ENCODE results near the gene SLC38A11.

SLC38A11 gene

DNA sequence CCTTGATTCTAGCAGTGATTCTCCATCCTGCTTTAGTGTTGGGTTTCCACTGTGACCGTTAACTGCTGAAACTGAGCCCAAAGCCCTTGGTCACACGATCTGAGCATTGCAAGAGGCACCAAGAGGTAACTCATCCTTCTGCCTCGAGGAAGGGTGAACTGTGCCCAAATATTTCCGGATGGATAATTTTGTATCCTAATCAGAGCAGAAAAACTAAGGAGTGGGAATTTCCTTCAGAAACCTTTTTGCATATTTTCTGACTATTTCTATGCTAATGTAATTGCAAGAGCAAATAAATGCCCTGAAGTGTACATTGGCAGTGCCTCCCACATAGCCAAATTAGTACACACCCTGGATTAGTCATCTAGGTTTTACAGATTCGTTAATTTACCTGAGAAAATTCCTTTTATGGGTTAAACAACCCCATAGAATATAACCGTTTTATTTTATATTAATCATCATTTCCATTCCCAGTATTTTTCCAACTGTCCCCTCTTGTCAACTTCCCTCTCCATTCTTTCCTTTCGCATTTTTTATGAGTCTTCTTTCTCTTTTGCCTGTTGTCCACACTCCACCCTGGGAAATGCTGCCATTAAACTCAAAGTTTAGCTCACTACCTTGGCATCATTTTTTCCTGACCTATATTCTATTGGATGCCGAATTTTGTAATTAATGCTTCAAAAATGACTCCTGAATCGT, 82.0 kb downstream of the SLC38A11 start:
- Histone ChIP-seq H4K20me1 (ENCODE audit: insufficient read depth, low read length) (no peaks in the 10 kb centered on the region), H3F3A (ENCODE audit: insufficient read depth, low read length) (no peaks in the 10 kb centered on the region), H2AFZ (ENCODE audit: low read length) (no peak overlapping the region), H3K27me3 (ENCODE audit: insufficient read depth, low read length) (no peaks in the 10 kb centered on the region), H3K4me1 (ENCODE audit: insufficient read depth, low read length, severe bottlenecking) (no peaks in the 10 kb centered on the region), H3K9me2 (ENCODE audit: low read depth, low read length) (no peaks in the 10 kb centered on the region), H3K9ac (ENCODE audit: low read length) (no peak overlapping the region), H3K4me2 (ENCODE audit: low read length) (no peak overlapping the region), H3K27ac (ENCODE audit: low read depth, low read length, poor library complexity, severe bottlenecking) (no peak overlapping the region), H3K9me3 (ENCODE audit: low read length) (no peaks in the 10 kb centered on the region), H3K79me2 (ENCODE audit: insufficient read depth, low read length) (no peaks in the 10 kb centered on the region), H3K4me3 (ENCODE audit: low read depth, low read length, poor library complexity, severe bottlenecking) (no peak overlapping the region), H3K36me3 (ENCODE audit: insufficient read depth, low read length) (no peaks in the 10 kb centered on the region)
- TF ChIP-seq, protein P1, sequence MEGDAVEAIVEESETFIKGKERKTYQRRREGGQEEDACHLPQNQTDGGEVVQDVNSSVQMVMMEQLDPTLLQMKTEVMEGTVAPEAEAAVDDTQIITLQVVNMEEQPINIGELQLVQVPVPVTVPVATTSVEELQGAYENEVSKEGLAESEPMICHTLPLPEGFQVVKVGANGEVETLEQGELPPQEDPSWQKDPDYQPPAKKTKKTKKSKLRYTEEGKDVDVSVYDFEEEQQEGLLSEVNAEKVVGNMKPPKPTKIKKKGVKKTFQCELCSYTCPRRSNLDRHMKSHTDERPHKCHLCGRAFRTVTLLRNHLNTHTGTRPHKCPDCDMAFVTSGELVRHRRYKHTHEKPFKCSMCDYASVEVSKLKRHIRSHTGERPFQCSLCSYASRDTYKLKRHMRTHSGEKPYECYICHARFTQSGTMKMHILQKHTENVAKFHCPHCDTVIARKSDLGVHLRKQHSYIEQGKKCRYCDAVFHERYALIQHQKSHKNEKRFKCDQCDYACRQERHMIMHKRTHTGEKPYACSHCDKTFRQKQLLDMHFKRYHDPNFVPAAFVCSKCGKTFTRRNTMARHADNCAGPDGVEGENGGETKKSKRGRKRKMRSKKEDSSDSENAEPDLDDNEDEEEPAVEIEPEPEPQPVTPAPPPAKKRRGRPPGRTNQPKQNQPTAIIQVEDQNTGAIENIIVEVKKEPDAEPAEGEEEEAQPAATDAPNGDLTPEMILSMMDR (IDR thresholded peaks at IDR 0.05; ENCODE audit: low read length), result no peak
- no peak for TF ChIP-seq EZH2 (IDR thresholded peaks at IDR 0.05; ENCODE audit: borderline replicate concordance, low read length)

DNA sequence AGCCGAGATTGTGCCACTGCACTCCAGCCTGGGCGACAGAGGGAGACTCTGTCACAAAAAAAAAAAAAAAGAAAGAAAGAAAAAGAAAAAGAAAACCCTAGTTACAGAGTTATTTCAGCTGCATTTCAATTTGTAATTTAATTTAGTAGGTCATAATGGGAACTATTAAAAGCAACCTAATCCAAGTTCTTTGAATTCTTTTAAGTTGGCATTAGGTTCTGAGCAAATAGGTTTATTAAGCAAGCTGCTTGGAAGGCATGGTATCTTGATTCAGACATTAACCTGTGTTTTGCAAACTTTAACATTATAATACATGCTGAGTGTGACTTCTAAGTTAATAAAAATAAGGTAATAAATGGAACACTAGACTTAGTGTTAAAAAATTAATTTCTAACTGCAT, 83.9 kb downstream of the SLC38A11 start:
- no peaks in the 10 kb centered on the region for H3K9me3 ChIP-seq (ENCODE audit: low read length)
- H4K20me1 ChIP-seq (ENCODE audit: insufficient read depth, low read length), result no peaks in the 10 kb centered on the region
- H3K27ac ChIP-seq (ENCODE audit: low read depth, low read length, poor library complexity, severe bottlenecking), result no peak overlapping the region
- no peaks in the 10 kb centered on the region for H3K36me3 ChIP-seq (ENCODE audit: insufficient read depth, low read length)
- H3K79me2 ChIP-seq (ENCODE audit: insufficient read depth, low read length), result no peaks in the 10 kb centered on the region
- H3F3A ChIP-seq (ENCODE audit: insufficient read depth, low read length), result no peaks in the 10 kb centered on the region
- H3K4me3 ChIP-seq (ENCODE audit: low read depth, low read length, poor library complexity, severe bottlenecking), result no peak overlapping the region
- TF ChIP-seq, protein P1 (IDR thresholded peaks at IDR 0.05; ENCODE audit: low read length), result no peak
- TF ChIP-seq EZH2 (IDR thresholded peaks at IDR 0.05; ENCODE audit: borderline replicate concordance, low read length), result no peak
- no peaks in the 10 kb centered on the region for H3K4me1 ChIP-seq (ENCODE audit: insufficient read depth, low read length, severe bottlenecking)
- H3K27me3 ChIP-seq (ENCODE audit: insufficient read depth, low read length), result no peaks in the 10 kb centered on the region
- no peak overlapping the region for H3K4me2 ChIP-seq (ENCODE audit: low read length)
- no peak overlapping the region for H2AFZ ChIP-seq (ENCODE audit: low read length)
- no peak overlapping the region for H3K9ac ChIP-seq (ENCODE audit: low read length)
- H3K9me2 ChIP-seq (ENCODE audit: low read depth, low read length), result no peaks in the 10 kb centered on the region

DNA sequence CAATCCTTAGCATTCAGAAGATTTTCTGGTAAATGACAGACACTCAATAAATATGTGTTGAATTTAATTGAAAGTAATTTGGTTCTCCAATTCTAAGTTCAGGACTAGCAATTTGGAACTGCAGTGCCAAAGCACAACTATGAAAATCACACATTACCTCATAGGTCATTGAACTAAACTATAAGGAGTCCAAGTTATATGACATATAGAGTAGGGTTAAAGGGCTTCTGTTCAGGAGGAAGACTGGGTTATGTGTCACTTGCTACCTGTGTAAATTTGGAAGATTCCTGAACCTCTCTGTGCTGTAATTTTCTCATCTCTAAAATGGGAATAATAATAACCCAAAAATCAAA, 85.9 kb downstream of the SLC38A11 start:
- Histone ChIP-seq H3K27ac (ENCODE audit: low read depth, low read length, poor library complexity, severe bottlenecking) (no peak overlapping the region), H3K4me2 (ENCODE audit: low read length) (no peak overlapping the region), H3K9ac (ENCODE audit: low read length) (no peak overlapping the region), H3K9me3 (ENCODE audit: low read length) (no peaks in the 10 kb centered on the region), H3F3A (ENCODE audit: insufficient read depth, low read length) (no peaks in the 10 kb centered on the region), H3K4me3 (ENCODE audit: low read depth, low read length, poor library complexity, severe bottlenecking) (no peak overlapping the region), H3K9me2 (ENCODE audit: low read depth, low read length) (no peaks in the 10 kb centered on the region), H3K79me2 (ENCODE audit: insufficient read depth, low read length) (no peaks in the 10 kb centered on the region), H3K36me3 (ENCODE audit: insufficient read depth, low read length) (no peaks in the 10 kb centered on the region), H3K4me1 (ENCODE audit: insufficient read depth, low read length, severe bottlenecking) (no peaks in the 10 kb centered on the region), H4K20me1 (ENCODE audit: insufficient read depth, low read length) (no peaks in the 10 kb centered on the region), H3K27me3 (ENCODE audit: insufficient read depth, low read length) (no peaks in the 10 kb centered on the region), H2AFZ (ENCODE audit: low read length) (no peak overlapping the region)
- no peak for TF ChIP-seq EZH2 (IDR thresholded peaks at IDR 0.05; ENCODE audit: borderline replicate concordance, low read length)
- TF ChIP-seq, protein P1 (IDR thresholded peaks at IDR 0.05; ENCODE audit: low read length), result no peak

All from OCI-LY1 (cell line).